Glutamatergic neuron (in vitro differentiated cells): ENCODE measurements around the gene GNAI3. TPM values are rescaled to one million over a fixed set of nuclear protein-coding genes. Genes with fewer than 3 reads are reported as not detected.
A peak's percentile ranks its signal among the peaks of the same experiment; 100 is the strongest.

Experiments
- DNase-seq: peaks from one replicate; pipeline ENCODE4 v3.0.0; 2022
- H3K27ac Mint-ChIP-seq: one replicate; pipeline ENCODE4 v1.8.0; 2020; ENCODE audit warnings: mild to moderate bottlenecking, mixed read lengths, inconsistent platforms; ENCODE audit not compliant: unreplicated experiment
- H3K27me3 Mint-ChIP-seq: one replicate; pipeline ENCODE4 v1.8.0; 2020; ENCODE audit warnings: mild to moderate bottlenecking, moderate library complexity, mixed read lengths, inconsistent platforms; ENCODE audit not compliant: unreplicated experiment
- H3K36me3 Mint-ChIP-seq: one replicate; pipeline ENCODE4 v1.8.0; 2020; ENCODE audit warnings: mild to moderate bottlenecking, mixed read lengths, inconsistent platforms; ENCODE audit not compliant: unreplicated experiment
- H3K4me1 Mint-ChIP-seq: one replicate; pipeline ENCODE4 v1.8.0; 2020; ENCODE audit warnings: mild to moderate bottlenecking, low read depth, mixed read lengths, inconsistent platforms; ENCODE audit not compliant: unreplicated experiment
- H3K4me3 Mint-ChIP-seq: one replicate; pipeline ENCODE4 v1.8.0; 2020; ENCODE audit warnings: mild to moderate bottlenecking, mixed read lengths, inconsistent platforms; ENCODE audit not compliant: unreplicated experiment
- H3K9me3 Mint-ChIP-seq: one replicate; pipeline ENCODE4 v1.8.0; 2020; ENCODE audit warnings: mild to moderate bottlenecking, moderate library complexity, mixed read lengths, inconsistent platforms; ENCODE audit not compliant: unreplicated experiment
- CTCF ChIP-seq: fragments of 200-600 bp; sonication (generic); IDR thresholded peaks from one replicate; pipeline ENCODE4 v1.5.0; 2021; ENCODE audit not compliant: partially characterized antibody, unreplicated experiment
- total RNA-seq: library from RNA; stranded (reverse); fragmentation: NEBNext Ultra II Directional; extraction: Animal tissue kit (Norgen Biotek cat#: 25700); gene quantifications from one replicate; pipeline ENCODE4 v1.2.1, GENCODE V29; 2021; ENCODE audit not compliant: unreplicated experiment

The GNAI3 gene
- total RNA-seq, 1 donor from 2014 or later, result 13.8 TPM

DNA sequence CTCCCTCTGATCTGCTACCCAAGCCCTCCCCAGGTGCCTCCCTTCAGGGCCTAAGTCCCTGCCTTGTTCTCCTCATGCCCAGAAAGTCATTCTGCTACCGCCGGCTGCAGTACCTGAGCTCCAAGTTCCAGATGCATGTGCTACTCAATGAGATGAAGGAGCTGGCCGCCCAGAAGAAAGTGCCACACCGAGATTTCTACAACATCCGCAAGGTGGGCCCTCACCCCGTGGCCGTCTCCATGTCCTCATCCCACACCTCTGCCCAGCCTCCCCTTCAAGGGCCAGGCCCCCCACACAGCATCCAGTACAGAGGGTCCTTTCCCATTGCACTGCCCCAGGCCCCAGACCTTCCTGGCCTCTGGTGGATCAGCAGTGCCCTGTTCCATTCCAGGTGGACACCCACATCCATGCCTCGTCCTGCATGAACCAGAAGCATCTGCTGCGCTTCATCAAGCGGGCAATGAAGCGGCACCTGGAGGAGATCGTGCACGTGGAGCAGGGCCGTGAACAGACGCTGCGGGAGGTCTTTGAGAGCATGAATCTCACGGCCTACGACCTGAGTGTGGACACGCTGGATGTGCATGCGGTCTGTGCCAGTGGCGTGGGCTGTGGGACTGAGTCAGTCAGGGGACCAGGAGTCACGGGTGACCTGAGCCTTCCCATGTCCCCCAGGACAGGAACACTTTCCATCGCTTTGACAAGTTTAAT, 79.4 kb downstream of the GNAI3 start:
- Mint-ChIP-seq H3K4me1 (peaks cover 18% of the 10 kb centered on the region), H3K27ac (no peak overlapping the region), H3K4me3 (no peak overlapping the region), H3K27me3 (peaks cover 10% of the 10 kb centered on the region), H3K9me3 (peaks cover 8% of the 10 kb centered on the region), H3K36me3 (no peaks in the 10 kb centered on the region)
- no peak for DNase-seq
- no peak for TF ChIP-seq CTCF

- H3K4me1 Mint-ChIP-seq, result peaks cover 18% of the 10 kb centered on the region
- DNase-seq, result no peak
- H3K27me3 Mint-ChIP-seq, result peaks cover 10% of the 10 kb centered on the region
- H3K9me3 Mint-ChIP-seq, result peaks cover 8% of the 10 kb centered on the region
- no peak overlapping the region for H3K27ac Mint-ChIP-seq
- no peak overlapping the region for H3K4me3 Mint-ChIP-seq
- H3K36me3 Mint-ChIP-seq, result no peaks in the 10 kb centered on the region
- TF ChIP-seq CTCF, result no peak
Measured at GRCh38 chr1:109628540-109629321, 80.3 kb downstream of the GNAI3 start.

DNA sequence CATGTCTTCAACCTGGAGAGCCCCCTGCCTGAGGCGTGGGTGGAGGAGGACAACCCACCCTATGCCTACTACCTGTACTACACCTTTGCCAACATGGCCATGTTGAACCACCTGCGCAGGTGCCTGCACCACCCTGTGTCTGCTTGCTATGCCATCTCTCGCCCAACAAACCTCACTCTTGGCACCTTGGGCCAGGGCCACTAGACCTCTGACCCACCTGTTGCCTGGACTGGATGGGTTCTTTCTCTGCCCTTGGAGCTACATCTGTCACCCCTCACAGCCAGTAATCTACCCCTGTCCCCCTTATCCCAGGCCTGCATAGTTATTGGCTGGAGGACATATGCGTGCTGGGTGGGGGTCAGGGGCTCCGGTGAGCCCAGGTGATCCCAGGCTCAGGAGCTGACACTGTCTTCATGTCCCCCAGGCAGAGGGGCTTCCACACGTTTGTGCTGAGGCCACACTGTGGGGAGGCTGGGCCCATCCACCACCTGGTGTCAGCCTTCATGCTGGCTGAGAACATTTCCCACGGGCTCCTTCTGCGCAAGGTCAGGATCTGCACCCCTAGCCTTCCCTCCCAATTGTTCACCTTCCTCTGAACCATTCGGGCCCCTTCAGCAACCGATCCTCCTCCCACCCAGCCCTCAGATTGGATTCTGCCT, 81.1 kb downstream of the GNAI3 start:
- TF ChIP-seq CTCF, result no peak
- no peaks in the 10 kb centered on the region for H3K36me3 Mint-ChIP-seq
- peaks cover 8% of the 10 kb centered on the region for H3K9me3 Mint-ChIP-seq
- H3K4me1 Mint-ChIP-seq, result peaks cover 18% of the 10 kb centered on the region
- peaks cover 10% of the 10 kb centered on the region for H3K27me3 Mint-ChIP-seq
- H3K27ac Mint-ChIP-seq, result no peak overlapping the region
- no peak overlapping the region for H3K4me3 Mint-ChIP-seq
- DNase-seq, result no peak

- peak; percentile 45 for TF ChIP-seq CTCF
- no peak overlapping the region for H3K27ac Mint-ChIP-seq
- peaks cover 8% of the 10 kb centered on the region for H3K9me3 Mint-ChIP-seq
- no peaks in the 10 kb centered on the region for H3K36me3 Mint-ChIP-seq
- no peak for DNase-seq
- peaks cover 14% of the 10 kb centered on the region for H3K4me1 Mint-ChIP-seq
- no peak overlapping the region for H3K4me3 Mint-ChIP-seq
- peaks cover 9% of the 10 kb centered on the region for H3K27me3 Mint-ChIP-seq
Measured at GRCh38 chr1:109630081-109630897, 81.9 kb downstream of the GNAI3 start.
